Ascending aorta (tissue), 2 donors: ENCODE data around the gene TARBP1. TPM values are rescaled to one million over a fixed set of nuclear protein-coding genes. Genes with fewer than 3 reads are reported as not detected.

Experiments
- DNase-seq, 2 donors: peaks; one replicate each; pipeline ENCODE4 v3.0.0-alpha.2; 2019; ENCODE audit warnings: low spot score in 2 of 2
- H3K27ac ChIP-seq, 2 donors: fragments of 200-600 bp; sonication (generic); one replicate each; pipeline ENCODE4 v1.5.1; 2016 to 2017; ENCODE audit warnings: mild to moderate bottlenecking in 1 of 2
- H3K27me3 ChIP-seq: fragments of 200-600 bp; sonication (generic); one replicate; pipeline ENCODE4 v1.5.1; 2017
- H3K36me3 ChIP-seq, 2 donors: fragments of 200-600 bp; sonication (generic); one replicate each; pipeline ENCODE4 v1.5.1; 2016
- H3K4me1 ChIP-seq, 2 donors: fragments of 200-600 bp; sonication (generic); one replicate each; pipeline ENCODE4 v1.5.1; 2016 to 2017; ENCODE audit warnings: mild to moderate bottlenecking in 1 of 2
- H3K4me3 ChIP-seq, 2 donors: fragments of 200-600 bp; sonication (generic); one replicate each; pipeline ENCODE4 v1.5.1; 2016 to 2017; ENCODE audit warnings: mild to moderate bottlenecking in 1 of 2
- H3K9me3 ChIP-seq, 2 donors: fragments of 200-600 bp; sonication (generic); one replicate each; pipeline ENCODE4 v1.5.1; 2016
- intact Hi-C: fragments of 100-400 bp; cut with DNase I; formaldehyde crosslinking; loops from one replicate; pipeline ENCODE4 v1.15.1; 2023
- total RNA-seq: library from RNA; depleted of rRNA; stranded (reverse); fragments of >200 nt; gene quantifications from one replicate; pipeline ENCODE4 v1.1.0, GENCODE V29; 2016
- TF ChIP-seq, protein P1 (sequence below), 3 experiments: fragments of 200-600 bp in 2 of 3; fragments of 450-650 bp in 1 of 3; sonication (generic) in 2 of 3; IDR thresholded peaks; one replicate each; pipeline ENCODE4 v1.5.1; 2016 to 2019; ENCODE audit warnings: antibody characterized with exemption in 3 of 3, mild to moderate bottlenecking in 1 of 3, moderate library complexity in 1 of 3

TARBP1 gene
- total RNA-seq, 1 donor from 2014 or later: 19.2 TPM

DNA sequence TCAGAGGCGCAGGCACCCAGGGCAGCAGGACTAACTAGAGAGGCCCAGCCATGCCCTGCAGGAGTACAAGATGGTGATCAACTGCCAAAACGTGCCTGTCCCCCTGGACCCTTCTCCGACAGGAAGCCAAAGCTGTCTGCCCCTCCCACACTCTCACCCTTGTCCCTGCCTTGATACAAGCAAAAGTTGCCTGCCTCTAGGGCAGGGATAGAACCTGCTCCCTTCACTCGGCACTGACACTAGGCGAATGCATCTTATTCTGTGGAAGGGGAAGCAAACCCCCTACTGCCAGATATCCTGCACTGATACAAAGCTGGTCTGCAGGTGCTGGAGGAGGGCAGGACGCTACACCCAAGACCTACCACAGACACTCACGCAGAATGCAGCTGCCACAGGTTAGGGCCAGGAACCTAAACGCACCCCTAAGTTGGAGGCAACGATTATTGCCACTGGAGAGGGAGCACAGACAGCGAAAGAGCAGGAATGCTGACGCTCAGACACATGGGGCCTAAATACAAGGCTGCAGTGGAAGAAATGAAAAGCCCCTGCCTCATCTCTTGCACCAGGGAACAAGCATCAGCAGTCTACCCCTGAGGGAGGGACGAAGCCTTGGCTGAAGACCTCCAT, 3.7 kb downstream of the TARBP1 start:
- DNase-seq: no peak
- TF ChIP-seq, protein P1, sequence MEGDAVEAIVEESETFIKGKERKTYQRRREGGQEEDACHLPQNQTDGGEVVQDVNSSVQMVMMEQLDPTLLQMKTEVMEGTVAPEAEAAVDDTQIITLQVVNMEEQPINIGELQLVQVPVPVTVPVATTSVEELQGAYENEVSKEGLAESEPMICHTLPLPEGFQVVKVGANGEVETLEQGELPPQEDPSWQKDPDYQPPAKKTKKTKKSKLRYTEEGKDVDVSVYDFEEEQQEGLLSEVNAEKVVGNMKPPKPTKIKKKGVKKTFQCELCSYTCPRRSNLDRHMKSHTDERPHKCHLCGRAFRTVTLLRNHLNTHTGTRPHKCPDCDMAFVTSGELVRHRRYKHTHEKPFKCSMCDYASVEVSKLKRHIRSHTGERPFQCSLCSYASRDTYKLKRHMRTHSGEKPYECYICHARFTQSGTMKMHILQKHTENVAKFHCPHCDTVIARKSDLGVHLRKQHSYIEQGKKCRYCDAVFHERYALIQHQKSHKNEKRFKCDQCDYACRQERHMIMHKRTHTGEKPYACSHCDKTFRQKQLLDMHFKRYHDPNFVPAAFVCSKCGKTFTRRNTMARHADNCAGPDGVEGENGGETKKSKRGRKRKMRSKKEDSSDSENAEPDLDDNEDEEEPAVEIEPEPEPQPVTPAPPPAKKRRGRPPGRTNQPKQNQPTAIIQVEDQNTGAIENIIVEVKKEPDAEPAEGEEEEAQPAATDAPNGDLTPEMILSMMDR (IDR thresholded peaks at IDR 0.05): no peak
- H3K9me3 ChIP-seq: no peaks in the 10 kb centered on the region
- H3K4me3 ChIP-seq: no peak overlapping the region
- peaks cover 3 to 5% of the 10 kb centered on the region in 2 donors for H3K4me1 ChIP-seq
- intact Hi-C loops: no loop called here
- no peaks in the 10 kb centered on the region for H3K36me3 ChIP-seq
- H3K27ac ChIP-seq: no peak overlapping the region
- no peaks in the 10 kb centered on the region for H3K27me3 ChIP-seq

DNA sequence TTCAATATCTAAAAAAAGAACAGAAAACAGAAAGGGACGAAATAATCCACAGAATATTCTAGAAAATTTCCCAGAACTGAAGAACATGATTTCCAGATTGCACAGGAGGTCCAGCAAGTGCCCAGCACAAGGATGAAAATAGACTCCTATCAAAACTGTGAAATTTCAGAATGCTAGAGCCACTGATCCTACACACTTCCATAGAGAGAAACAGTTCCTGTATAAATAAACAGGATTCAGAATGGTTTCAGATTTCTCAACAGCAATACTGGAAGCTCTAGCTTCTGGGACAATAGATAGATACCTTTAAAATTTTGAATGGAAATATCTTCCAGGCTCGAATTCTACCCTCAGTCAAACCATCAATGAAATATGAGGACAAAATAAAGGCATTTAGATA, 4.6 kb downstream of the TARBP1 start:
- no peak overlapping the region for H3K4me3 ChIP-seq
- intact Hi-C loops: no loop called here
- DNase-seq: no peak
- no peaks in the 10 kb centered on the region for H3K9me3 ChIP-seq
- H3K27me3 ChIP-seq: no peaks in the 10 kb centered on the region
- H3K36me3 ChIP-seq: no peaks in the 10 kb centered on the region
- TF ChIP-seq, protein P1 (IDR thresholded peaks at IDR 0.05): no peak
- no peak overlapping the region for H3K27ac ChIP-seq
- peaks cover 3 to 5% of the 10 kb centered on the region in 2 donors for H3K4me1 ChIP-seq

DNA sequence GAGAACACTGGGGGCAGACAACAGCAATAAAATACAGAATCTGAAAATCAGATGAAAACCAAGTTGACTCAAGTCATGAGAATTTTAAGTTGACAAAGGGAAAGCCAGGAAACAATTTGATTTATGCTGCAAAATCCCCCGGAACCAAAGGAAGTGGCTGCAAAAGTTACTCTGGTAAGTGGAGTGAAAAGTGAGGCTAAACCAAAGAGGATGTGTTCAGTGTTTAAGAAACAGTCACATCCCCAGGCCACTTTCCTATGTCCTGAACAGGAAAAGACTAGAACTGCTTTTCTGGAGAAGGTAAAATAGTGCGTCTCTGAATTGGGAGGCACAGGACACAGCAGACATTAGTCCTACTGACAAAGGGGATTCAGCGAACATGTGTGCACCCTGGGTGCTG, 5.9 kb downstream of the TARBP1 start:
- Histone ChIP-seq H3K36me3 (no peaks in the 10 kb centered on the region), H3K4me1 (peaks cover 3 to 5% of the 10 kb centered on the region in 2 donors), H3K27ac (no peak overlapping the region), H3K27me3 (no peaks in the 10 kb centered on the region), H3K4me3 (no peak overlapping the region), H3K9me3 (no peaks in the 10 kb centered on the region)
- TF ChIP-seq, protein P1 (IDR thresholded peaks at IDR 0.05): no peak
- intact Hi-C loops: no loop called here
- DNase-seq: no peak

DNA sequence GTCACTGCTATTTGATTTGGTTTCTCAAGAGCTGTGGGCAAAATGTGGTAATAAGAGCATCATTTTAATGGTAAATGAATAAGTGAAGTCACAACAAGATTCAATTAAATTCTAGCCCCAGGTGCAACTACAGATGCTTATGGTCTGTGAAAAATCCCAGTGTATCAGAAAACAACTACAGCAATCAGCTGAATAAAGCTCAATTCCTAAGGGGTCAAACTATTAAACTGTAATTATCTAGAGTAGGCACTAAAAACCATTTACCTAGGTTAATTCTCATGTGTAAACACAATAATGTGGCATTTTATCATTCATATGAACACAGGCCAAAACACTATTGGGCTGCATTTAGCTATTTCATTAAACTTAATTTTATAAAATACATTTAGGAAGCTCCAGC, 9.6 kb downstream of the TARBP1 start:
- H3K4me1 ChIP-seq: no peaks in the 10 kb centered on the region
- TF ChIP-seq, protein P1 (IDR thresholded peaks at IDR 0.05): no peak
- H3K4me3 ChIP-seq: no peak overlapping the region
- no peak overlapping the region for H3K27ac ChIP-seq
- H3K27me3 ChIP-seq: no peaks in the 10 kb centered on the region
- intact Hi-C loops: no loop called here
- H3K36me3 ChIP-seq: peaks cover 0 to 5% of the 10 kb centered on the region in 2 donors
- no peaks in the 10 kb centered on the region for H3K9me3 ChIP-seq
- DNase-seq: no peak

DNA sequence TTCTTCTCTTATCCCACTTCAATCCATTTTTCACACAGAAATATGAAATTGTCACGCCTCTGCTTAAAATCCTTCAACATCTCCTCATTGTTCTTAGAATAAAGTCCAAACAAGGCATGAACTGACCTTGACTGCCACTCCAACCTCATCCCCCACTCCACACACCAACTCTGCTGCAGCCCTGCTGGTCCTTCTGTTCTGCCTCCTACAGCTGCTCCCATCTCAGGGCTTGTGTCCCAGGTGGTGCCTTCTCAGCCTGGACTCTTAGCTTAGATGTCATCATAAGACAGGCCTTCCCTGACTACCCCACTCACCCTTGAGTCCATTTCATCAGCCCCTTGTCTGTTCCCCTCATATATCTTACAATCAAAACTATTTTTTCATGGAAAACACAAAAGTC, 10.4 kb downstream of the TARBP1 start:
- peaks cover 0 to 5% of the 10 kb centered on the region in 2 donors for H3K36me3 ChIP-seq
- no peaks in the 10 kb centered on the region for H3K9me3 ChIP-seq
- no peaks in the 10 kb centered on the region for H3K27me3 ChIP-seq
- no peak for DNase-seq
- no peak overlapping the region for H3K27ac ChIP-seq
- no peaks in the 10 kb centered on the region for H3K4me1 ChIP-seq
- intact Hi-C loops: no loop called here
- no peak overlapping the region for H3K4me3 ChIP-seq
- TF ChIP-seq, protein P1 (IDR thresholded peaks at IDR 0.05): no peak

DNA sequence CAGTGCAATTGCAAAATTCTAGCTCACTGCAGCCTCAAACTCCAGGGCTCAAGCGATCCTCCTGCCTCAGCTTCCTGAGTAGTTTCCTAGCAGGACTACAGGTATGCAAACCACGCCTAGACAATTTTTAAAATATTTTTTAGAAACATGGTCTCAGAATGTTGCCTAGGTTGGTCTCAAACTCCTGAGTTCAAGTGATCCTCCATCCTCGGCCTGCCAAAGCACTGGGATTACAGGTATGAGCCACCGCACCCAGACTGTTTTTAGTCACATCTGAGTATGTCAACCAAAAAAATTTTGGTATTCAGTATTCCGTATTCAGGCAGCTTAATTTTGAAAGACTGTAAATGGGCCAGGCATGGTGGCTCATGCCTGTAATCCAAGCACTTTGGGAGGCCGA, 11.2 kb downstream of the TARBP1 start:
- TF ChIP-seq, protein P1 (IDR thresholded peaks at IDR 0.05): no peak
- H3K36me3 ChIP-seq: peaks cover 0 to 5% of the 10 kb centered on the region in 2 donors
- intact Hi-C loops: no loop called here

More for the DNA sequence above, 11.2 kb downstream of the TARBP1 start:
- no peak overlapping the region for H3K27ac ChIP-seq
- DNase-seq: no peak
- H3K4me3 ChIP-seq: no peak overlapping the region
- no peaks in the 10 kb centered on the region for H3K27me3 ChIP-seq
- no peaks in the 10 kb centered on the region for H3K9me3 ChIP-seq
- no peaks in the 10 kb centered on the region for H3K4me1 ChIP-seq
